Measurements from ENCODE around the gene CYBB. TPM values are rescaled to one million over a fixed set of nuclear protein-coding genes. Genes with fewer than 3 reads are reported as not detected.
A peak's percentile ranks its signal among the peaks of the same experiment; 100 is the strongest.

CYBB gene
- total and polyA plus RNA-seq, 12 donors, result 1.9 to 106 (median 7.4) TPM

DNA sequence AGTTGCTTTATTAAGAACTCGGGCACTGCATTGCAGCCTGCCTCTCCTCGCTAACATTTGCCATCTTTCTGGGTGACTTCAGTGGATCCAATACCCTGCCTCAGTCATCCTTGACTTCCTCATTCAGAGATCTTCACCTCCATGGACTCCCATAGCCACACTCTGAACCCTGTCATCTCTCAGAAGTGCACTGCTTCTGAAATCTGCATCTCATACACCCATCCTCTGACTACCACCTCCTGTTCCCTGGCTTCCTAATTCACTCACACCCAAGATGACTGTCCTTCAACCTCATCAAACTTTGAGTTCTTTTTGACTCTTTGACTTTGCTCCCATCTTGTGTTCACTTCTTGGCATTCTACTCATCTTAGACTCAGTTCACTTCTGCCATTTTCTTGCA, 25.3 kb upstream of the CYBB start:
- Histone ChIP-seq H3K36me3 (no peaks in the 10 kb centered on the region), H3K9me3 (no peaks in the 10 kb centered on the region), H3K4me1 (peaks cover 0 to 27% (median 0%) of the 10 kb centered on the region in 9 donors), H3K27me3 (peaks cover 0 to 4% (median 0%) of the 10 kb centered on the region in 7 donors), H3K27ac (peak overlapping the region in 1 of 10 donors; percentile 78), H3K4me3 (no peak overlapping the region)
- intact Hi-C loops (cut with DNase I), result no loop called here
- ATAC-seq (no peak), DNase-seq (no peak)
- TF ChIP-seq, protein P1, sequence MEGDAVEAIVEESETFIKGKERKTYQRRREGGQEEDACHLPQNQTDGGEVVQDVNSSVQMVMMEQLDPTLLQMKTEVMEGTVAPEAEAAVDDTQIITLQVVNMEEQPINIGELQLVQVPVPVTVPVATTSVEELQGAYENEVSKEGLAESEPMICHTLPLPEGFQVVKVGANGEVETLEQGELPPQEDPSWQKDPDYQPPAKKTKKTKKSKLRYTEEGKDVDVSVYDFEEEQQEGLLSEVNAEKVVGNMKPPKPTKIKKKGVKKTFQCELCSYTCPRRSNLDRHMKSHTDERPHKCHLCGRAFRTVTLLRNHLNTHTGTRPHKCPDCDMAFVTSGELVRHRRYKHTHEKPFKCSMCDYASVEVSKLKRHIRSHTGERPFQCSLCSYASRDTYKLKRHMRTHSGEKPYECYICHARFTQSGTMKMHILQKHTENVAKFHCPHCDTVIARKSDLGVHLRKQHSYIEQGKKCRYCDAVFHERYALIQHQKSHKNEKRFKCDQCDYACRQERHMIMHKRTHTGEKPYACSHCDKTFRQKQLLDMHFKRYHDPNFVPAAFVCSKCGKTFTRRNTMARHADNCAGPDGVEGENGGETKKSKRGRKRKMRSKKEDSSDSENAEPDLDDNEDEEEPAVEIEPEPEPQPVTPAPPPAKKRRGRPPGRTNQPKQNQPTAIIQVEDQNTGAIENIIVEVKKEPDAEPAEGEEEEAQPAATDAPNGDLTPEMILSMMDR (IDR thresholded peaks at IDR 0.05), result no peak
- 92 to 94% methylated on average over 2 of the region's 2 CpGs for WGBS, 2 donors

DNA sequence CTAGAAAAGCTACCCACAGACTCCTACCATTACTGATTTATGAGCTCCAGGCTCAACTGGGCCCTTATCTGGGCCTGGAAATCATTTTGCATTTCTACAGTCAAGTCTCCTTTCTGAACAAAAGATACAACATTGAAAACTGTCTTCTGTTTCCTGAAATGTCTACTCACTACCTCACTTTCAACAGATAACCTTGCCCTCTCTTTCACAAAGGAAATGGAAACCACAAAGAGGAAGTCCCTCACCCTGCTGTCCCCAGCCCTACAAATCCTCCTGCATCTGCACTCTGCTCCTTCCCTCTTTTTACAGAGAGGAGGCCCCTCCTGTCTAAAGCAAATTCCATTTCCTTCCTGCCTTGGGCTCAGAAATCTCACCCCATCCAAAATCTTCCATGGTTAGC, 24.8 kb upstream of the CYBB start:
- Histone ChIP-seq H3K27me3 (peaks cover 0 to 4% (median 0%) of the 10 kb centered on the region in 7 donors), H3K27ac (peak overlapping the region in 1 of 10 donors; percentile 78), H3K4me3 (no peak overlapping the region), H3K4me1 (peaks cover 0 to 27% (median 0%) of the 10 kb centered on the region in 9 donors), H3K36me3 (no peaks in the 10 kb centered on the region), H3K9me3 (no peaks in the 10 kb centered on the region)
- DNase-seq (peak in 1 of 2 donors; percentile 3), ATAC-seq (peak in 3 of 8 donors; percentile 23 to 48 (median 29))
- TF ChIP-seq, protein P1 (IDR thresholded peaks at IDR 0.05), result no peak
- intact Hi-C loops (cut with DNase I), result no loop called here

DNA sequence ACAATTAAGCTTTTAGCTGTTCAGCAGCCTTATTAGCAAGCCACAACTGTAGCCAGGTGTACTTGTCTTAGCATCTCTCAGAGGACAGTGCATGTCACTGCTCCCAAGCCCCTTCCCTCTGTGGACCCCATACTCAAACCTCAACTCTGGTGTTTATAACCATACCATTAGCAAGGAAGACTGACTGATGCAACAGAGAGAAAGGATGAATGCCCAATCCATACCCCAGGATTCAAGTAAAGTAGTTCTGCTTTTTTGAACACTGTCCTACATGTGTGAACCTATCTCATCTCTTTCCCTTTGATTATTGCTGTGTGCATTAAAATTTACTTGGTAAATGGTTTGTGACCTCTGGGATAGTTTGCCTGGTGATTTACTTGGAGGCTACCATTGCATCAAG, 22.8 kb upstream of the CYBB start:
- intact Hi-C loops (cut with DNase I), result no loop called here
- Histone ChIP-seq H3K36me3 (no peaks in the 10 kb centered on the region), H3K4me1 (peaks cover 0 to 27% (median 0%) of the 10 kb centered on the region in 9 donors), H3K27ac (no peak overlapping the region), H3K27me3 (peaks cover 0 to 4% (median 0%) of the 10 kb centered on the region in 7 donors), H3K4me3 (no peak overlapping the region), H3K9me3 (no peaks in the 10 kb centered on the region)
- TF ChIP-seq, protein P1 (IDR thresholded peaks at IDR 0.05), result no peak
- no peak for DNase-seq
- ATAC-seq, result no peak

- DNase-seq (no peak), ATAC-seq (no peak)
- Histone ChIP-seq H3K27me3 (peaks cover 0 to 5% (median 0%) of the 10 kb centered on the region in 7 donors), H3K9me3 (no peaks in the 10 kb centered on the region), H3K4me3 (no peak overlapping the region), H3K27ac (no peak overlapping the region), H3K4me1 (peaks cover 0 to 14% (median 0%) of the 10 kb centered on the region in 9 donors), H3K36me3 (no peaks in the 10 kb centered on the region)
- intact Hi-C loops (cut with DNase I), result no loop called here
- 86 to 94% methylated on average over 1 of the region's 1 CpG for WGBS, 2 donors
- TF ChIP-seq, protein P1 (IDR thresholded peaks at IDR 0.05), result no peak
These were observed 20.5 kb upstream of the CYBB start for GRCh38 chrX:37759351-37759750.

Data from heart right ventricle (tissue), 16 donors.